GM18498 (cell line): ENCODE results near the gene FH.

Experiments used
- ATAC-seq: cut with Tn5 transposase; IDR thresholded peaks from one replicate; pipeline ENCODE4 v1.9.1; 2021; ENCODE audit warnings: mild to moderate bottlenecking, moderate library complexity; ENCODE audit not compliant: unreplicated experiment

FH gene

GRCh38 chr1:241525026-241525425 is 5.5 kb upstream of the FH start:
- no peak for ATAC-seq

DNA sequence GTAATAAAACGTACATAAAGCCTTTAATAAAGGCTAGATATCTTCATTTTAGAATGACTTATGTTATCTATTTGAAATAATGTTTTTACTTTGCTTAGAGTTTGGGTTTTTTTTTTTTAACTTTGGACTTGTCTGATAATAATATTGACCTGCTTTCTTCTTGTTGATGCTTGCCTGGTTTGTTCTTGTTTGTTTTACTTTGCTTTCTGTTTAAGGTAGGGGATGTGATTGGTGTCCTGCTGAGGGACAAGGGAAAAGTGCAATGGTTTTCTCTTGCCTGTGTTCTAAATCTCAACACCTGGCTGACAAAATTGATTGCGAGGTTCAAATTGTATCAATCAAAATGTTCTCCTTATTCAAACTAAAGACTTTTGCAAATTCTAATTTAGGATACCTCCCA is 2.2 kb upstream of the FH start:
- ATAC-seq = no peak

- ATAC-seq = no peak
Measured at GRCh38 chr1:241520080-241520465, 518 bp upstream of the FH start.

- peak; percentile 38 for ATAC-seq
Measured at GRCh38 chr1:241518476-241519307, 863 bp downstream of the FH start.

DNA sequence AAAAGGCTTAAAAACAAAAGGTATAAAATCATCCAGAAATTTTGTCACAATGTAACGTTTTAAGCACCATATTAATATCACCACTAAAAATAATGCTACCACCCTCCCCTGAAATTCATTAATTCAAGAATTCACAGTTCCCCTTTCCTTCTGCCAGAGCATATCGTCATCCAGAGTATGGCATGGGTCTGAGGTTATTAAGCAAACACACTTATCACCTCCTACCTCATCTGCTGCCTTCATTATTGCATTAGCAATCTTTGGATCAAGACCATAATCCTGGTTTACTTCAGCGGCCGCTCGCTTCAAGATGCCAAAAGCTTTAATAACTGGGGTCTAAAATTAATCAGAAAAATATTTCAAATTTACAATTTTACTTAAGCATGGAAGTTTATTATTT is 6.2 kb downstream of the FH start:
- ATAC-seq = no peak

DNA sequence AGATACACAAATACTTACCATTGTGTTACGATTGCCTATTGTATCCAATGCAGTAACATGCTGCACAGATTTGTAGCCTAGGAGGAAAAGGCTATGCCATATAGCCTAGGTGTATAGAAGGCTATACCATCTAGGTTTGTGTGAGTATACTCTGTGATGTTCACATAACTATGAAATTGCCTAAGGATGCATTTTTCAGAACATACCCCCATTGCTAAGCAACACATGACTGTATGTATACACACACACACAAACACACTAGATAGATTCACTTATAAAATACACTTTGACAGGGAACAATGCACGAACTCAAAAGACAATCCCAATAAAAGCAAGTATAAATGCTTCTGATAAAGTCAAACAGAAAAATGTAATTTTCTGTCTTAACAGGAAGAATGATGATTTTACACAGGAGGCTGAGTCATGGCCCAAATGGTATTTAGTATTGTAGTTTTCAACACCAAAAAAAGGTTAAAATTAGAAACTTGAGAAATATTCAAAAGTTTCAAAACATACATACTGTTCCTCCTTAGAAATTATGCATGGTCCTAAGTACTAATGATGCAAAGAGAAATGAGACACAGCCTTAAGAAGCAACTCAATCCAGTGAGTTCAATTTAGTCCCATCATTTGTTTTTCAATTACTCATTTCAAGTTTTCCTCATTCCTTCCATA is 12.2 kb downstream of the FH start:
- no peak for ATAC-seq

- ATAC-seq = no peak
Measured at GRCh38 chr1:241503444-241503843, 16.1 kb downstream of the FH start.

DNA sequence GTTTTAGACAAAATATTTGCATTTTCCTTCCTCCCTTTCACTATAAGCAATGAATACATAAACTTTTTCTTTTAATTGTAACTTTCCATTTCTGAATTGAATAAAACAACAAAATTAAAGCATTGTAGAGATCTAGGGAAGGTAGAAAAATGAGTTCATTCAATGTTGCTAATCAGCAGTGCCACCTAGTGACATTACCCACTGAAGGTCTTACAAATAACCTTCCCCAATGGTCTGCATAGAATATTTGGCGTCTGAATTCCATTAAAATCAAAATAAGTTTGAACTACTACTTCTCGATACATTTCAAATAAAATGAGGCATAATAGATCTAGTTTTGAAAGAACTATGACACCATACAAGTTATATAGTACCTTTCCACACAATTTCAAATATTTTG is 19.6 kb downstream of the FH start:
- no peak for ATAC-seq

GRCh38 chr1:241495741-241496140 is 23.8 kb downstream of the FH start:
- no peak for ATAC-seq

DNA sequence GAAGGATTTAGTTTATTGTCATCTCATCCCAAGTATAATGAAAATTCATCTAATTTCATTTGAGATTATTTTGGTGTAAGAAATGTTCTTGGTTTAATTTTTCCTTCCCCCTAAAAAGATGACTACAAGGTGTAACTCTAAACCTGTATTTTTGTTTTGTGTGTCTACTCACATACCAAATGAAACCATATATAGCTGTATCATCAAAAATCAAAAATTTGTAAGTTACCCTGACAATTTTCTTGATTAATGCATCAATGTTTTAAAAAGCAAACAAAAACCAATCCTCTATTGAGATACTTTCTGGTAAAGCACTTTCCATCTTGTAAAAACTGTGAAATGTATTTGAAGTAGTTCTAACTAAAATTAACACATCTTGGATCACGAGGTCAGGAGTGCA is 30.8 kb downstream of the FH start:
- no peak for ATAC-seq

DNA sequence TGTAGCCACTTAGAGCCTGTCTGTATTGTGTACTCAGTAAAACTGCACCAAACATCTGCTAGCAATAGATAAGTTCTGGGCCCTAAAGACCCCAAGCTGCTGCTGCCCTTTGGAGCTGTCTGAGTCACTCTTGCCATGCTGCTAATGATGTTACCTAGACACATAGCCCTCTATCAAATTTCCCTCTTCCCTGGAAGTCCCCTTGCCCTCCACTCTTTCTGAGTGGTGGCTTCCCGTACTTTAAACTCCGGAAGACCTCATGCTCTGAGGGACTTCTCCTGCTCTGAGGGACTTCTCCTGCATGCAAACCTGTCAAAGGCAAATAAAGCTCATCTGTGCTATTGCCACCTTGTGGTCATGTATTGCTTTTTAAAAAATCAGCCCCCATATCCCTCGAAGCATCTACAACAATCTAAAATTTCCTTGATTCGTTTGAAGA is 34.0 kb downstream of the FH start:
- ATAC-seq = peak; percentile 56

DNA sequence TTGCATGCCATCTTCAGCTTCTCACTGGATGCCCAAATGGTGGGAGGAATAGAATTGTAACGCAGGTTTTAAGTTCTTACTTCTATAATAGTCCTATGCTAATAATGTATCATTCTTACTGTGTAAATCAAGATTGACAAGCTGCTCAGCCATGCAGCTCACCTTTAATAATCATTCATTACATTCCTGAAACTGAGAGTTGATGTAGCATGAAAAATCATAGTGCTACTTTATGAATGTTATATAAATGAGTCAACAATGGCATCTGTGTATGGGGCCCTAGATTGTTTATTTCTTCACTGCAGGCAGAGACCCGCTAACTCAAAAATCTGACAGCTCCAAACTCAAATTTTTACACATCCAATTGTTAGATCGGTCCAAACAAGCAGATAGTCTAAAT is 34.4 kb downstream of the FH start:
- peak; percentile 73 for ATAC-seq

- no peak for ATAC-seq
Measured at GRCh38 chr1:241482761-241483250, 36.7 kb downstream of the FH start.

GRCh38 chr1:241479294-241479693 is 40.3 kb downstream of the FH start:
- ATAC-seq = no peak

- no peak for ATAC-seq
Measured at GRCh38 chr1:241475671-241476070, 43.9 kb downstream of the FH start.

GRCh38 chr1:241473026-241473425 is 46.5 kb downstream of the FH start:
- no peak for ATAC-seq

DNA sequence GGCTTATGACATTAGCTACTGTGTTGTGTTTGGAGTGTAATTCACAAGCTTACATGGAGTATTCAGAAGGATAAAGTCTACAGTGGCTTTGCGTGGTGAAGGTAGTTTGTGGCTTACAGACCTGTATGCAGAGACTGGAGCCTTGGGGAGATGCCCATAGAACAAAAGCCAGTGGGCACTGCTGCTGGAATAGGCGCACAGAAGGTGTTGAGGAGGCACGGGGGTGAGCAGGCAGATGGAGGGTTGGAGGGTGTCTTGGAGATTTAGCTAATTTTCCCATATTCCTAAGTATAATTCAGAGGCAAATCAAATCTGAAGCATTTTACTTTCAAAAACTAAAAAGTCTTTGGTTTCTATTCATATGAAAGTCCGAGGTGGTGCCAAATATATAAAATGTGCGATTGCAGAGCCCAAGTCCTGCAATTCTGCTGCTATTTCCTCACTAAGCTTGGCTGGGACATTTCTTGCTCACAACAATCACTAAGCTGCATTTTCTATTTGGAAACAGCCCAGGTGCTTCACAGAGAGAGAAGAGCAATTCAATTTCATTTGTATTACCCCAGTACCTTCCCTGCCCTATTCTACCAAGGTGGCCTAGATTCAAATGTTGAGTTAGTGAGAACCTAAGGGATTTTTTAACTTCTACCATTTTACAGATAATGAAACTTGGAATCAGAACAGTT is 48.5 kb downstream of the FH start:
- ATAC-seq = no peak

GRCh38 chr1:241470361-241470760 is 49.2 kb downstream of the FH start:
- ATAC-seq = no peak

DNA sequence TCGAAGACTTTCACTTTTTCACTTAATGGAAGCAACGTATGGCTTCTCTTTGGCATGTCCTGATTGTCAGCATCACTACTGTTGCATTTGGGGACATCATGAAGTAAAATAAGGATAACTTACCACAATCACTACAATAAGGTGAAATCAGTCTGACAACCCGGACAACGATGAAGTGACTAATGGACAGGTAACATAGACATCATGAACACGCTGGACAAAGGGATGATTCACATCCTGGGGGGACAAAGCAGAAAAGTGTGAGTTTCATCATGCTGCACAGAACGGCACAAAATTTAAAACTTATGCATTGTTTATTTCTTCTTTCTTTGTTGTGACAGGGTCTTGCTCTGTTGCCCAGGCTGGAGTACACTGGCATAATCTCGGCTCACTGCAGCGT is 53.9 kb downstream of the FH start:
- ATAC-seq = no peak

DNA sequence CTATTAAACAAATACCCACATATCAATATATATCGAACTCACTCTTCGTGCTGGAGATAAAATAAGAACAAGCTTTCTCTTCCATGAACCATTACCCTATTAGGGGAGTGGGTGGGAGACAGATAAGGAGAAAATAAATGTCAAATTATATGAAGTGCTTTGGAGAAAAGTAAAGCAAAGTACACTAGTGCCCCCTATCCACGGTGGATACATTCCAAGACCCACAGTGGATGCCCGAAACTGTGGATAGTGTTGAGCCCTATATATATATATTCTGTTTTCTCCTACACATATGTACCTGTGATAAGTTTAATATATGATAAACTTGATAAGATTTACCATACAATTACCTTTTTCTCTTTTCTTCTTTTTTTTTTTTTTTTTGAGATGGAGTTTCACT is 54.6 kb downstream of the FH start:
- no peak for ATAC-seq

- no peak for ATAC-seq
Measured at GRCh38 chr1:241462391-241462790, 57.2 kb downstream of the FH start.
